ENCODE results near the gene GRM8.

Gene GRM8

DNA sequence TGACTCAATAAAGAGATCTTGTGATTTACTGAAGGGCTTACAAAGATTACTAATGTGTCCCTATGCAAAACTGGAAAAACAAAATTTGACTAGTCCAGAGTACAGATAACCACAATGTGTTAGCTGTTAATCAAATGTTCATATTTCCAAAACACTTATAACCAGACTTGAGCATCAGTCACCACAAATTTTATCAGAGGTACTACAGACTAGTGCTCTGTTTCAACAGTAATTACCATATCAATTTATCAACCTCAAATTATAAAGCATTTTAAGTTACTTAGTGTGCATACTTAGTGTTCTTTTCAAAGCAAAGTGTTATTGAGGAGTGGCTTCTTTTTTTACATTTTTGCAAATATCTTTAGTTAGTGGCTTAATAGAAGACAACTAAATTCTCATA is 765.9 kb downstream of the GRM8 start:
- H3K4me3 ChIP-seq (ENCODE audit: insufficient read depth in 1 of 2, low read depth in 1 of 2, low read length in 2 of 2) = no peak overlapping the region
- no peak overlapping the region for H3K18ac ChIP-seq (ENCODE audit: low read depth in 1 of 2, low read length in 2 of 2)
- peaks cover 3% of the 10 kb centered on the region for H3K9me3 ChIP-seq (ENCODE audit: control insufficient read depth, low read length)
- no peaks in the 10 kb centered on the region for H3K36me3 ChIP-seq (ENCODE audit: control insufficient read depth in 1 of 2, insufficient read depth in 2 of 2, low read depth in 1 of 2, low read length in 2 of 2)
- no peak overlapping the region for H3K4me2 ChIP-seq (ENCODE audit: low read length, poor library complexity, severe bottlenecking)
- no peak overlapping the region for H3K27ac ChIP-seq (ENCODE audit: low read length, poor library complexity, severe bottlenecking)
- H2BK15ac ChIP-seq (ENCODE audit: low read depth, poor library complexity, severe bottlenecking) = no peak overlapping the region
- no peak overlapping the region for H3K23ac ChIP-seq (ENCODE audit: low read length in 2 of 2)
- H2AK5ac ChIP-seq (ENCODE audit: low read length, severe bottlenecking) = no peak overlapping the region
- H2BK12ac ChIP-seq (ENCODE audit: low read length in 2 of 2) = no peak overlapping the region
- no peak for DNase-seq
- H3K27me3 ChIP-seq (ENCODE audit: control insufficient read depth in 1 of 2, insufficient read depth in 1 of 2, low read length in 2 of 2) = no peaks in the 10 kb centered on the region
- no peak overlapping the region for H2BK5ac ChIP-seq (ENCODE audit: low read depth, low read length, poor library complexity, severe bottlenecking)
- H4K91ac ChIP-seq (ENCODE audit: low read length) = no peak overlapping the region
- H3K79me1 ChIP-seq (replicated peaks; ENCODE audit: low read length, poor library complexity, severe bottlenecking) = no peaks in the 10 kb centered on the region
- no peak overlapping the region for H2BK120ac ChIP-seq (ENCODE audit: low read depth, low read length)
- H2AFZ ChIP-seq (ENCODE audit: low read depth, low read length) = no peak overlapping the region
- no peak overlapping the region for H3K14ac ChIP-seq (ENCODE audit: low read length in 2 of 2)
- no peak overlapping the region for H3K9ac ChIP-seq (ENCODE audit: low read length)
- H3K4me1 ChIP-seq (ENCODE audit: control insufficient read depth, insufficient read depth, low read depth, low read length) = no peaks in the 10 kb centered on the region
- no peak overlapping the region for H4K8ac ChIP-seq (ENCODE audit: low read length)
- H3K4ac ChIP-seq (ENCODE audit: low read depth in 1 of 2, low read length in 2 of 2) = no peak overlapping the region

DNA sequence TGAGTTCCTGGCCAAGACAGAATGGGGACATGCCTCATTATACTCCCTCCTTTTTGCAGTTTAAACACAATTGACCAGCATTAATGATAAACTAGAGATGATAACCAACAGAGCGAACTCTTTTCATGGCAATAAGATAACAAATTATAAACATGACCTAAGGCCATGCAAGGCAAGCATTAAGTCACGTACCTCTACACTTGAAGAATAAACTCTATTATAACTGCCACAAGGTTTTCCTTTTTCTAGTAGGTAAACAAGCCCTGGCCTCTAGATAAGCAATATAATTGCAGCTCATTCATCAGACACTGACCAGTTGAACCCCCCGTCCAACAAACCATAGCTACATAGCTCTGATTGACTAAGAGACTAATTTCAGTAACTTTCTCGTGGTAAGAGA is 767.0 kb downstream of the GRM8 start:
- Histone ChIP-seq H3K18ac (ENCODE audit: low read depth in 1 of 2, low read length in 2 of 2) (no peak overlapping the region), H3K14ac (ENCODE audit: low read length in 2 of 2) (no peak overlapping the region), H3K4me1 (ENCODE audit: control insufficient read depth, insufficient read depth, low read depth, low read length) (no peaks in the 10 kb centered on the region), H2AFZ (ENCODE audit: low read depth, low read length) (no peak overlapping the region), H3K4ac (ENCODE audit: low read depth in 1 of 2, low read length in 2 of 2) (no peak overlapping the region), H2BK5ac (ENCODE audit: low read depth, low read length, poor library complexity, severe bottlenecking) (no peak overlapping the region), H3K9me3 (ENCODE audit: control insufficient read depth, low read length) (peaks cover 3% of the 10 kb centered on the region), H3K36me3 (ENCODE audit: control insufficient read depth in 1 of 2, insufficient read depth in 2 of 2, low read depth in 1 of 2, low read length in 2 of 2) (no peaks in the 10 kb centered on the region), H2BK12ac (ENCODE audit: low read length in 2 of 2) (no peak overlapping the region), H3K27ac (ENCODE audit: low read length, poor library complexity, severe bottlenecking) (no peak overlapping the region), H2BK15ac (ENCODE audit: low read depth, poor library complexity, severe bottlenecking) (no peak overlapping the region), H3K9ac (ENCODE audit: low read length) (no peak overlapping the region), H2AK5ac (ENCODE audit: low read length, severe bottlenecking) (no peak overlapping the region), H3K79me1 (replicated peaks; ENCODE audit: low read length, poor library complexity, severe bottlenecking) (no peaks in the 10 kb centered on the region), H2BK120ac (ENCODE audit: low read depth, low read length) (no peak overlapping the region), H3K4me3 (ENCODE audit: insufficient read depth in 1 of 2, low read depth in 1 of 2, low read length in 2 of 2) (no peak overlapping the region), H3K27me3 (ENCODE audit: control insufficient read depth in 1 of 2, insufficient read depth in 1 of 2, low read length in 2 of 2) (no peaks in the 10 kb centered on the region), H3K23ac (ENCODE audit: low read length in 2 of 2) (no peak overlapping the region), H4K8ac (ENCODE audit: low read length) (no peak overlapping the region), H3K4me2 (ENCODE audit: low read length, poor library complexity, severe bottlenecking) (no peak overlapping the region), H4K91ac (ENCODE audit: low read length) (no peak overlapping the region)
- DNase-seq = no peak
- WGBS = 61% methylated on average over 4 of the region's 4 CpGs

DNA sequence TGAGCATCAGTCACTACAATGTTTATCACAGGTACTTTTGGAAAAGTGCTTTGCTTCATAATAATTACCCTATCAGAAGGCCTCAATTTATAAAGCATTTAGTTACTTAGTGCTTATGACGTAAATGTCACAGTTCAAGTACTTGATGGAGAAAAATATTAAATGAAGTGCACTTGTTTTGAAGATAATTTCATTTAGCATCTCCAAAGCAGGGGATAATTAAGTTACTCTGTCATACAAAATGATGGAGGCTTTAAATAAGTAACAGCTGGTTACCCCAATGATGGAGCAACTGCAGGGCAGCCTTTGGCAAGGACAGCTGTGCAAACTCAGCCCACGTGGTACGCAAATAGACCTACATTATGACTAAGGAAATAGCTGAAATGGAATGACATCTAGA is 768.8 kb downstream of the GRM8 start:
- Histone ChIP-seq H2BK120ac (ENCODE audit: low read depth, low read length) (no peak overlapping the region), H3K9ac (ENCODE audit: low read length) (no peak overlapping the region), H3K4me3 (ENCODE audit: insufficient read depth in 1 of 2, low read depth in 1 of 2, low read length in 2 of 2) (no peak overlapping the region), H2AK5ac (ENCODE audit: low read length, severe bottlenecking) (no peak overlapping the region), H3K4me1 (ENCODE audit: control insufficient read depth, insufficient read depth, low read depth, low read length) (no peaks in the 10 kb centered on the region), H2BK12ac (ENCODE audit: low read length in 2 of 2) (no peak overlapping the region), H3K9me3 (ENCODE audit: control insufficient read depth, low read length) (peaks cover 3% of the 10 kb centered on the region), H3K79me1 (replicated peaks; ENCODE audit: low read length, poor library complexity, severe bottlenecking) (no peaks in the 10 kb centered on the region), H3K27me3 (ENCODE audit: control insufficient read depth in 1 of 2, insufficient read depth in 1 of 2, low read length in 2 of 2) (no peaks in the 10 kb centered on the region), H2BK15ac (ENCODE audit: low read depth, poor library complexity, severe bottlenecking) (no peak overlapping the region), H4K91ac (ENCODE audit: low read length) (no peak overlapping the region), H2BK5ac (ENCODE audit: low read depth, low read length, poor library complexity, severe bottlenecking) (no peak overlapping the region), H3K36me3 (ENCODE audit: control insufficient read depth in 1 of 2, insufficient read depth in 2 of 2, low read depth in 1 of 2, low read length in 2 of 2) (no peaks in the 10 kb centered on the region), H4K8ac (ENCODE audit: low read length) (no peak overlapping the region), H2AFZ (ENCODE audit: low read depth, low read length) (no peak overlapping the region), H3K18ac (ENCODE audit: low read depth in 1 of 2, low read length in 2 of 2) (no peak overlapping the region), H3K23ac (ENCODE audit: low read length in 2 of 2) (no peak overlapping the region), H3K4ac (ENCODE audit: low read depth in 1 of 2, low read length in 2 of 2) (no peak overlapping the region), H3K27ac (ENCODE audit: low read length, poor library complexity, severe bottlenecking) (no peak overlapping the region), H3K4me2 (ENCODE audit: low read length, poor library complexity, severe bottlenecking) (no peak overlapping the region), H3K14ac (ENCODE audit: low read length in 2 of 2) (no peak overlapping the region)
- no CpG with 5 or more reads among the region's 3 CpGs for WGBS
- DNase-seq = no peak

DNA sequence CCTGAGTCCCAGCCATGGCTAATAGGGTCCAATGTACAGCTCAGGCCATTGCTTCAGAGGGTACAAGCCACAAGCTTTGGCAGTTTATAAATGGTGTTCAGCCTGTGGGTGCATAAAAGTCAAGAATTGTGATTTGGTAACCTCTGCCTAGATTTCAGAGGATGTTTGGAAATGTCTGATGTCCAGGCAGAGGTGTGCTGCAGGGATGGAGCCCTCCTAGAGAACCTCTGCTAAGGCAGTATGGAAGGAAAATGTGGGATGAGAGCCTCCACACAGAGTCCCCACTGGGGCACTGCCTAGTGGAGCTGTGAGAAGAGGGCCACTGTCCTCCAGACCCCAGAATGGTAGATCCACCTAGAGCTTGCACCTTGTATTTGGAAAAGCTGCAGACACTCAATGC is 779.9 kb downstream of the GRM8 start:
- H3K27me3 ChIP-seq (ENCODE audit: control insufficient read depth in 1 of 2, insufficient read depth in 1 of 2, low read length in 2 of 2) = no peaks in the 10 kb centered on the region
- H3K9me3 ChIP-seq (ENCODE audit: control insufficient read depth, low read length) = peaks cover 21% of the 10 kb centered on the region
- H4K8ac ChIP-seq (ENCODE audit: low read length) = no peak overlapping the region
- H3K9ac ChIP-seq (ENCODE audit: low read length) = no peak overlapping the region
- no peak overlapping the region for H3K23ac ChIP-seq (ENCODE audit: low read length in 2 of 2)
- no peaks in the 10 kb centered on the region for H3K4me1 ChIP-seq (ENCODE audit: control insufficient read depth, insufficient read depth, low read depth, low read length)
- H2AFZ ChIP-seq (ENCODE audit: low read depth, low read length) = no peak overlapping the region
- no peak overlapping the region for H2BK12ac ChIP-seq (ENCODE audit: low read length in 2 of 2)
- H2BK15ac ChIP-seq (ENCODE audit: low read depth, poor library complexity, severe bottlenecking) = no peak overlapping the region
- DNase-seq = no peak
- H3K79me1 ChIP-seq (replicated peaks; ENCODE audit: low read length, poor library complexity, severe bottlenecking) = no peaks in the 10 kb centered on the region
- H3K4me2 ChIP-seq (ENCODE audit: low read length, poor library complexity, severe bottlenecking) = no peak overlapping the region
- H3K18ac ChIP-seq (ENCODE audit: low read depth in 1 of 2, low read length in 2 of 2) = no peak overlapping the region
- H2BK120ac ChIP-seq (ENCODE audit: low read depth, low read length) = no peak overlapping the region
- H3K4ac ChIP-seq (ENCODE audit: low read depth in 1 of 2, low read length in 2 of 2) = no peak overlapping the region
- H2AK5ac ChIP-seq (ENCODE audit: low read length, severe bottlenecking) = no peak overlapping the region
- H3K4me3 ChIP-seq (ENCODE audit: insufficient read depth in 1 of 2, low read depth in 1 of 2, low read length in 2 of 2) = no peak overlapping the region
- no peaks in the 10 kb centered on the region for H3K36me3 ChIP-seq (ENCODE audit: control insufficient read depth in 1 of 2, insufficient read depth in 2 of 2, low read depth in 1 of 2, low read length in 2 of 2)
- H3K14ac ChIP-seq (ENCODE audit: low read length in 2 of 2) = no peak overlapping the region
- H3K27ac ChIP-seq (ENCODE audit: low read length, poor library complexity, severe bottlenecking) = no peak overlapping the region
- no peak overlapping the region for H2BK5ac ChIP-seq (ENCODE audit: low read depth, low read length, poor library complexity, severe bottlenecking)
- no peak overlapping the region for H4K91ac ChIP-seq (ENCODE audit: low read length)

Data from mesenchymal stem cell (in vitro differentiated cells and primary cell).